Measurements from ENCODE around the gene ZNRD2.

Gene ZNRD2

GRCh38 chr11:65574109-65574810 is 4.0 kb downstream of the ZNRD2 start:
- peak; percentile 100 for DNase-seq

GRCh38 chr11:65574811-65575567 is 4.7 kb downstream of the ZNRD2 start:
- no peak for DNase-seq

GRCh38 chr11:65575568-65576231 is 5.4 kb downstream of the ZNRD2 start, which contains the start of gene EHBP1L1:
TSS of gene EHBP1L1 (plus strand) at chr11:65576053. CDS start at chr11:65576303, 250 bp downstream.
- DNase-seq, result peak; percentile 97

- no peak for DNase-seq
Measured at GRCh38 chr11:65576232-65576866, 6.1 kb downstream of the ZNRD2 start.

- DNase-seq, result peak; percentile 100
Measured at GRCh38 chr11:65576867-65577755, 6.8 kb downstream of the ZNRD2 start.

GRCh38 chr11:65577756-65578109 is 7.5 kb downstream of the ZNRD2 start:
- no peak for DNase-seq

- DNase-seq, result no peak
Measured at GRCh38 chr11:65578134-65578533, 7.9 kb downstream of the ZNRD2 start.

- no peak for DNase-seq
Measured at GRCh38 chr11:65578667-65579066, 8.4 kb downstream of the ZNRD2 start.

- DNase-seq, result no peak
Measured at GRCh38 chr11:65579291-65579690, 9.0 kb downstream of the ZNRD2 start.

GRCh38 chr11:65580031-65580692 is 9.9 kb downstream of the ZNRD2 start:
- DNase-seq, result no peak

GRCh38 chr11:65580756-65581155 is 10.5 kb downstream of the ZNRD2 start:
- DNase-seq, result no peak

GRCh38 chr11:65581928-65582327 is 11.7 kb downstream of the ZNRD2 start:
- no peak for DNase-seq

- DNase-seq, result no peak
Measured at GRCh38 chr11:65583589-65583988, 13.3 kb downstream of the ZNRD2 start.

GRCh38 chr11:65584106-65584505 is 13.8 kb downstream of the ZNRD2 start:
- no peak for DNase-seq

- DNase-seq, result no peak
Measured at GRCh38 chr11:65584723-65585171, 14.5 kb downstream of the ZNRD2 start.

GRCh38 chr11:65585396-65586246 is 15.3 kb downstream of the ZNRD2 start:
- no peak for DNase-seq

GRCh38 chr11:65586247-65586630 is 16.0 kb downstream of the ZNRD2 start:
- DNase-seq, result no peak

- DNase-seq, result peak; percentile 84
Measured at GRCh38 chr11:65586676-65587075, 16.4 kb downstream of the ZNRD2 start.

- peak; percentile 100 for DNase-seq
Measured at GRCh38 chr11:65588199-65589054, 18.1 kb downstream of the ZNRD2 start.
